NCI-H446 (cell line): Measurements from ENCODE around the gene HPN.

Experiments
- DNase-seq, 2 experiments: peaks; one replicate each; lab custom pipeline; 2025; lab: John Stamatoyannopoulos, UW

HPN gene

DNA sequence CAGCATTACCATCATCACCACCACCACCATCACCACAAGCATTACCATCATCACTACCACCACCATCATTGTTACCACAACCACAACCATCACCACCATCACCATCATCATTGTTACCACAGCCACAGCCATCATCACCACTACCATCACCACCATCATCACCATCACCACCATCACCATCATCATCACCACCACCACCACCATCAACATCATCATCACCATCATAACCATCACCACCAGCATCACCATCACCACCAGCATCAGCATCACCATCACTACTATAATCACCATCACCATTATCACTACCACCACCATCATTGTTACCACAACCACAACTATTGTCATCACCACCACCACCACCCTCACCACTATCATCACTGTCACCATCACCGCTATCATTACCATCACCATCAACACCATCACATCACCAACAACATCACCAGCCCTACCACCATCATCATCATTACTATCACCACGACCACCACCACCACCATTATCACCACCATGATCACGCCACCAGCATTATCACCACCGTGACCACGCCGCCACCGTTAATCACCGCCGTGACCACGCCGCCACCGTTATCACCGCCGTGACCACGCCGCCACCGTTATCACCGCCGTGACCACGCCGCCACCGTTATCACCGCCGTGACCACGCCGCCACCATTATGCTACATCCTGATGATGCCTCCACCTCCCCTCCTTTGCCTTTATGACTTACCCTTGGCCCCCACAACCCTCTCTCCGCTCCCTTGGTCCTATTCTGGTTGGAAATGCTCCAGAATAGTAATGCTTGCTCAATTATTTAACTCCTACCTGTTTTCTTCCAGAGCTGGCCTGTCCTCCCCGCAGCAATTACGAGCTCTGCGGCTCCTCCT lies 64.1 kb downstream of the HPN start:
- DNase-seq: no peak

- no peak for DNase-seq
These were observed 64.7 kb downstream of the HPN start for GRCh38 chr19:35106291-35106583.

DNA sequence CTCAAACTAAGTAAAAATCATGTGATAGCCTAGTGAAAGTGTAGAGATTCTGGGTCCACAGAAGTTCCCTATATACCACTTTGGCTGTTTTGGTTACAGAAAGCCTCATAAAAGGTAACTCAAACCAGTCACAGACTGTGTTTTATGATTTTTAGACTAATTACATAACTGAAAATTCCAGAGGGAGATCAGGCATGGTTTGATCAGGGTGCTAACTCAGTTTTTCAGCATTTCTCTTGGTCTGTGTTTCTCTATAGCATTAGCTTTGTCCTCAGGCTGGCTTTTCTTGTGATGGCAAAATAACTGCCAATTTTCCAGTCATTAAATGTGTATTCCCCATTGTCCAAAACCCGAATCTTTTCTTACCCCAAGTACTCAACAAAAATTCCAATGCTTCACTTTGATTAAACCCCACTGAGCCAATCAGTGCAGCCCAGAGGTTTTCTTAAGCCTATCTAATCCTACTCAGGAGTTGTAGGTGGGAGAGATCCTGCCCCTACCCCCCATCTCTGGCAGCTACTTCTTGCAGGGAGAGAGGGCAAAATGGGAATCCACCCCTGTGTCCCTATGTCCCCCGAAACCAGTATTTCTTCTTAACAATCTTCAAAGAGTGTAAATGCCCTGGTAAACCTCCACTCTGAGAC lies 65.5 kb downstream of the HPN start:
- no peak for DNase-seq

DNA sequence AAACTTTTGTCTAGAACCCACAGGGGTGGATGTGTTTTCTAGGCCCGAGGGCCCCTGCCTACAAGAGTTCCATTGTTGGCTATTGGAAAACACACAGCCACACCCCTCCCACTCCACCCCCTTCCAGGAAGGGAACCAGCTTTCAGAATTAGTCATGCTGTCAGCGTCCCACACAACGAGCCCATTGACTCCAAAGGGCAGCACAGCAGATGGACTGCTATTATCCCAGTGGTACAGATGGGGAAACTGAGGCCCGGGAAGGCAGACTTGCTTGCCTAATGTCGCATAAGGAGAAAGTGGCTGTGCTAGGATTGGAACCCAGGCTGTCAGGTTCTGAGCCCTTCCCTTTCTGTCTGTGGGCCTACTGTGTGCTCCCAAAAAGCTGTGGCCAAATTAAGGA lies 66.0 kb downstream of the HPN start:
- DNase-seq: no peak

GRCh38 chr19:35108730-35109129 lies 67.2 kb downstream of the HPN start:
- DNase-seq: no peak

- no peak for DNase-seq
These were observed 68.0 kb downstream of the HPN start for GRCh38 chr19:35109395-35110112.

DNA sequence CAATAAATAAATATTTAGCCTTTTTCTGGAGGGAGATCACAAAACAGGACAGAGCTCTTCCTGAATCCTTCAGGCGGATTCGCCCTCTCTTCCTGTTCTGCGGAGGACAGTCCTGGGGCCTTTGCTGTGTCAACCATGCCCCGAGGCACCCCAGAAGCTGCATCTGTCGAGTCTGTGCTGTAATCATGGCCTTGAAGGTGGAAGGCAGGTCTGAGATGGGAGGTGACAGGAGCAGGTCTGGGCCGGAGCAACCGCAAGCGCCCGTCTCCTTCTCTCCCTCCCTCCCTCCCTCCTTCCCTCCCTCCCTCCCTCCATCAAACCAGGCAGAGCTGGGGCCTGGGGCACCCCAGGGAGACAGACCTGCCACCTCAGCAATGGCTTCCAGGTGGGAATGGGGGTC lies 69.5 kb downstream of the HPN start:
- no peak for DNase-seq

- DNase-seq: no peak
These were observed 71.6 kb downstream of the HPN start for GRCh38 chr19:35112995-35113688.

DNA sequence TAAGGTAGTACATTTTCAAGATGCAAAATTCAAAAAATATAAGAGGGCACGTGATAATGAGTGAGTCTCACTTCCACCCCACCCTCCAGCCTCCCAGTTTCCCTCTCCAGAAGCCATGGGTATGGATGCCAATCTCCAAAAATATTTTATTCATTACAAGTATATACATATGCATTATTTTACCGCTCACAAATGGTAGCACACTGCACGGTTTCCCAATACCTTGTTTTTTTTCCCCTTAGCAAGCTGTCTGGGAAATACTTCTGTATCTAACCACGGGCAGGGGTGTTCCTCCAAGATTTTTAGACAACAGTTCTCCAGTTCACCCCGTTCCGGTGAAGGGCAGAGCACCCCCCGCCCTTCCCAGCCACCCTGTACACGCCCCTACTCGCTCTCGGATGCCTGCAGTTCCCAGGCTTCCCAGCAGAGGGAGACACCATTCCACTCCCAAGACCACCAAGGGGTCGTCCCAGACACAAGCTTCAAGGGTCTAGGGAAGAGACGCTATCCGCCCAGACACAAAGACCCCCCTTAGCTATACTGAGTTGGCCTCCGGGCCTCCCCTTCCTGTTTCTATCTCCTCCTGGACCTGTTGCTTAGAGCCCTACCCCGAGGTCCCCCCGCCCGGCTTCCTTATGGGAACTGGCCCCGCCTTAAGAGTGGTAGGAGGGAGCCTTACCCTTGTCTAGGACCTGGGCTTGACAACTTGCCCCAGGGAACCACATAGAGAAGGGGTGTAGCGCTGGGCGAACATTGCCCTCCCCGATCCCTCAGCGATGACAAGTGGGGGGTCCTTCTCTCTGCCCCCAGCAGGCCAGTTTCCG lies 73.0 kb downstream of the HPN start:
- DNase-seq: peak in 1 of 2 experiments; percentile 51

GRCh38 chr19:35115177-35115951 lies 73.8 kb downstream of the HPN start, which contains the start of gene FXYD3:
FXYD3 (plus strand) TSS chr19:35115823; CDS start chr19:35119377, 3,554 bp downstream.
- no peak for DNase-seq
